Progenitor cell of endocrine pancreas (in vitro differentiated cells): ENCODE data around the gene PSME3. TPM values are rescaled to one million over a fixed set of nuclear protein-coding genes. Genes with fewer than 3 reads are reported as not detected.
A peak's percentile ranks its signal among the peaks of the same experiment; 100 is the strongest.

Source experiments
- DNase-seq: peaks from one replicate; pipeline ENCODE4 v3.0.0; 2021; ENCODE audit warnings: low spot score; ENCODE audit not compliant: unreplicated experiment
- H3K27ac Mint-ChIP-seq: 2 replicates; pipeline ENCODE4 v1.8.0; 2021; ENCODE audit warnings: mild to moderate bottlenecking, moderate library complexity, mixed read lengths
- H3K27me3 Mint-ChIP-seq: 2 replicates; pipeline ENCODE4 v1.8.0; 2021; ENCODE audit warnings: mixed read lengths
- H3K36me3 Mint-ChIP-seq: 2 replicates; pipeline ENCODE4 v1.8.0; 2022; ENCODE audit warnings: mixed read lengths; ENCODE audit not compliant: insufficient read depth
- H3K4me1 Mint-ChIP-seq: 2 replicates; pipeline ENCODE4 v1.8.0; 2021; ENCODE audit warnings: low read depth, mixed read lengths
- H3K4me3 Mint-ChIP-seq: 2 replicates; pipeline ENCODE4 v1.8.0; 2021; ENCODE audit warnings: low read depth, mild to moderate bottlenecking, moderate library complexity, mixed read lengths
- H3K9me3 Mint-ChIP-seq: 2 replicates; pipeline ENCODE4 v1.8.0; 2021; ENCODE audit warnings: low read depth, mixed read lengths
- total RNA-seq: library from RNA; stranded (reverse); gene quantifications from 2 replicates; pipeline ENCODE4 v1.2.1, GENCODE V29; 2021
- TF ChIP-seq, protein P1 (sequence below): fragments of 200-600 bp; sonication (generic); IDR thresholded peaks from one replicate; pipeline ENCODE4 v1.5.0; 2021; ENCODE audit warnings: antibody characterized with exemption, mild to moderate bottlenecking; ENCODE audit not compliant: unreplicated experiment

The PSME3 gene
- total RNA-seq, 1 donor from 2014 or later: 121 TPM

GRCh38 chr17:42804918-42805367 is 28.3 kb upstream of the PSME3 start:
- TF ChIP-seq, protein P1, sequence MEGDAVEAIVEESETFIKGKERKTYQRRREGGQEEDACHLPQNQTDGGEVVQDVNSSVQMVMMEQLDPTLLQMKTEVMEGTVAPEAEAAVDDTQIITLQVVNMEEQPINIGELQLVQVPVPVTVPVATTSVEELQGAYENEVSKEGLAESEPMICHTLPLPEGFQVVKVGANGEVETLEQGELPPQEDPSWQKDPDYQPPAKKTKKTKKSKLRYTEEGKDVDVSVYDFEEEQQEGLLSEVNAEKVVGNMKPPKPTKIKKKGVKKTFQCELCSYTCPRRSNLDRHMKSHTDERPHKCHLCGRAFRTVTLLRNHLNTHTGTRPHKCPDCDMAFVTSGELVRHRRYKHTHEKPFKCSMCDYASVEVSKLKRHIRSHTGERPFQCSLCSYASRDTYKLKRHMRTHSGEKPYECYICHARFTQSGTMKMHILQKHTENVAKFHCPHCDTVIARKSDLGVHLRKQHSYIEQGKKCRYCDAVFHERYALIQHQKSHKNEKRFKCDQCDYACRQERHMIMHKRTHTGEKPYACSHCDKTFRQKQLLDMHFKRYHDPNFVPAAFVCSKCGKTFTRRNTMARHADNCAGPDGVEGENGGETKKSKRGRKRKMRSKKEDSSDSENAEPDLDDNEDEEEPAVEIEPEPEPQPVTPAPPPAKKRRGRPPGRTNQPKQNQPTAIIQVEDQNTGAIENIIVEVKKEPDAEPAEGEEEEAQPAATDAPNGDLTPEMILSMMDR: no peak
- Mint-ChIP-seq H3K36me3 (no peaks in the 10 kb centered on the region), H3K4me3 (no peak overlapping the region), H3K27ac (peak overlapping the region; percentile 60), H3K9me3 (no peaks in the 10 kb centered on the region), H3K4me1 (peaks cover 18% of the 10 kb centered on the region), H3K27me3 (no peaks in the 10 kb centered on the region)
- no peak for DNase-seq

GRCh38 chr17:42806249-42806648 is 26.9 kb upstream of the PSME3 start:
- no peak for DNase-seq
- Mint-ChIP-seq H3K36me3 (peaks cover 5% of the 10 kb centered on the region), H3K4me1 (peaks cover 18% of the 10 kb centered on the region), H3K4me3 (no peak overlapping the region), H3K9me3 (no peaks in the 10 kb centered on the region), H3K27ac (no peak overlapping the region), H3K27me3 (no peaks in the 10 kb centered on the region)
- TF ChIP-seq, protein P1: no peak

DNA sequence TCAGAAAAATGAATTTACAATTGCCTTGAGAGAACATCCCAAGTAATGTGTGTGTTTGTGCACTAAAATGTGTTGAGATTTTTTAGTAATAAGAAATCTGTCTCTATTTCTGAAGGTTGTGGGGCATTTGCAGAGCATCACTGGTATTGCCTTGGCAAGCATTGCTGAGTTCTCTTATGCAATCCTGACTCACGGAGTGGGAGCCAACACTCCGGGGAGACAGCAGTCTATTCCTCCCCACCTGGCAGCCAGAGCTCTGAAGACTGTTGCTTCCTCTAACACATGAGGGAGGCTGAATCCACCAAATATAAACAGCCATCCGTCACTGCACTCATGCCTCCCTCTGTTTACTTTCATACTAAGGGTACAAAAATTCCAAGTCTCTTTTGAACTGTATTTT is 23.9 kb upstream of the PSME3 start:
- Mint-ChIP-seq H3K27ac (no peak overlapping the region), H3K27me3 (no peaks in the 10 kb centered on the region), H3K4me1 (peaks cover 8% of the 10 kb centered on the region), H3K4me3 (no peak overlapping the region), H3K9me3 (no peaks in the 10 kb centered on the region), H3K36me3 (peaks cover 13% of the 10 kb centered on the region)
- TF ChIP-seq, protein P1: no peak
- DNase-seq: no peak

- peaks cover 21% of the 10 kb centered on the region for H3K36me3 Mint-ChIP-seq
- no peak overlapping the region for H3K4me3 Mint-ChIP-seq
- H3K9me3 Mint-ChIP-seq: no peaks in the 10 kb centered on the region
- no peaks in the 10 kb centered on the region for H3K27me3 Mint-ChIP-seq
- no peak overlapping the region for H3K27ac Mint-ChIP-seq
- no peaks in the 10 kb centered on the region for H3K4me1 Mint-ChIP-seq
- TF ChIP-seq, protein P1: no peak
- DNase-seq: no peak
These were observed 18.4 kb upstream of the PSME3 start for GRCh38 chr17:42814633-42815399.

- TF ChIP-seq, protein P1: no peak
- no peaks in the 10 kb centered on the region for H3K9me3 Mint-ChIP-seq
- no peak for DNase-seq
- no peak overlapping the region for H3K27ac Mint-ChIP-seq
- H3K4me3 Mint-ChIP-seq: no peak overlapping the region
- no peaks in the 10 kb centered on the region for H3K27me3 Mint-ChIP-seq
- H3K36me3 Mint-ChIP-seq: peaks cover 21% of the 10 kb centered on the region
- H3K4me1 Mint-ChIP-seq: no peaks in the 10 kb centered on the region
These were observed 15.3 kb upstream of the PSME3 start for GRCh38 chr17:42817866-42818265.
